Occipital lobe (tissue), 2 donors: Measurements from ENCODE around the gene ATP8B1. TPM values are rescaled to one million over a fixed set of nuclear protein-coding genes. Genes with fewer than 3 reads are reported as not detected.
"Not testable (repeated sequence)": the region's sequence is repeated elsewhere in the genome, so short reads cannot be mapped to it uniquely, and the experiment has no call there.

Experiments
- DNase-seq: peaks from one replicate; lab custom pipeline; 2025; lab: John Stamatoyannopoulos, UW
- total RNA-seq: library from RNA; depleted of rRNA; stranded (reverse); fragments of >200 nt; gene quantifications from one replicate; pipeline ENCODE4 v1.2.3, GENCODE V29; 2014

Gene ATP8B1
- total RNA-seq: 2.5 TPM

GRCh38 chr18:57803103-57803969 is at the start of gene ATP8B1:
ATP8B1 (minus strand) TSS chr18:57803315; CDS start chr18:57731807, 71,508 bp downstream.
- DNase-seq: peak; percentile 26

GRCh38 chr18:57850063-57850462 is 46.9 kb upstream of the ATP8B1 start:
- no peak for DNase-seq

- DNase-seq: not testable (repeated sequence)
Observed at GRCh38 chr18:57848374-57848773, 45.3 kb upstream of the ATP8B1 start.

- DNase-seq: not testable (repeated sequence)
Observed at GRCh38 chr18:57847431-57847830, 44.3 kb upstream of the ATP8B1 start.

GRCh38 chr18:57846258-57846657 is 43.1 kb upstream of the ATP8B1 start:
- DNase-seq: no peak

- DNase-seq: no peak
Observed at GRCh38 chr18:57845605-57846074, 42.5 kb upstream of the ATP8B1 start.

GRCh38 chr18:57844319-57844718 is 41.2 kb upstream of the ATP8B1 start:
- DNase-seq: no peak

- DNase-seq: no peak
Observed at GRCh38 chr18:57843386-57843785, 40.3 kb upstream of the ATP8B1 start.

- no peak for DNase-seq
Observed at GRCh38 chr18:57841568-57841967, 38.5 kb upstream of the ATP8B1 start.

- DNase-seq: no peak
Observed at GRCh38 chr18:57839942-57840381, 36.8 kb upstream of the ATP8B1 start.

GRCh38 chr18:57837917-57838548 is 34.9 kb upstream of the ATP8B1 start:
- no peak for DNase-seq

- no peak for DNase-seq
Observed at GRCh38 chr18:57836557-57836956, 33.4 kb upstream of the ATP8B1 start.

- no peak for DNase-seq
Observed at GRCh38 chr18:57835904-57836303, 32.8 kb upstream of the ATP8B1 start.

- DNase-seq: no peak
Observed at GRCh38 chr18:57834616-57835015, 31.5 kb upstream of the ATP8B1 start.

- no peak for DNase-seq
Observed at GRCh38 chr18:57833441-57834101, 30.5 kb upstream of the ATP8B1 start.

- DNase-seq: no peak
Observed at GRCh38 chr18:57832730-57833129, 29.6 kb upstream of the ATP8B1 start.

- no peak for DNase-seq
Observed at GRCh38 chr18:57831597-57832377, 28.7 kb upstream of the ATP8B1 start.

GRCh38 chr18:57827646-57828045 is 24.5 kb upstream of the ATP8B1 start:
- no peak for DNase-seq

GRCh38 chr18:57826252-57826651 is 23.1 kb upstream of the ATP8B1 start:
- no peak for DNase-seq

GRCh38 chr18:57820583-57820982 is 17.5 kb upstream of the ATP8B1 start:
- DNase-seq: not testable (repeated sequence)
